IMR-90 (cell line): ENCODE measurements around the gene CSAG1. TPM values are rescaled to one million over a fixed set of nuclear protein-coding genes. Genes with fewer than 3 reads are reported as not detected.
"Not testable (repeated sequence)": the region's sequence is repeated elsewhere in the genome, so short reads cannot be mapped to it uniquely, and the experiment has no call there.

Experiments
- ATAC-seq: fragments of 200-7000 bp; cut with Tn5 transposase; 2 replicates; pipeline ENCODE4 v1.9.1; 2020; ENCODE audit warnings: low read depth, mild to moderate bottlenecking, moderate library complexity
- Bru-seq: library from RNA; stranded (reverse); fragments of 400-500 nt; gene quantifications from one replicate; lab custom pipeline; 2021; lab: Mats Ljungman, UMichigan
- BruChase-seq, 2 experiments: library from RNA; stranded (reverse); fragments of 400-500 nt; gene quantifications; one replicate each; lab custom pipeline; 2021; lab: Mats Ljungman, UMichigan
- BruUV-seq: library from RNA; stranded (reverse); fragments of 400-500 nt; replicated peaks from 2 replicates; lab custom pipeline; 2021; lab: Mats Ljungman, UMichigan
- CTCF ChIA-PET: fragments of 300-600 bp; formaldehyde crosslinking; extraction: SDS; loops from one replicate; lab custom pipeline; 2021; ENCODE audit warnings: antibody characterized with exemption; lab: Yijun Ruan, JAX
- POLR2A ChIA-PET: fragments of 300-600 bp; sonication (Branson Sonifier 250); formaldehyde crosslinking; loops from one replicate; lab custom pipeline; 2022; ENCODE audit warnings: antibody characterized with exemption; ENCODE audit not compliant: unreplicated experiment; lab: Charles Lee
- DNase-seq: peaks from one replicate; pipeline ENCODE4 v3.0.0; 2013
- H2AFZ ChIP-seq: replicated peaks from 2 replicates; pipeline ENCODE3; 2013; ENCODE audit warnings: low read length, mild to moderate bottlenecking; ENCODE audit not compliant: poor library complexity
- H2AK5ac ChIP-seq: 2 replicates; pipeline ENCODE4 v1.6.1; 2013; ENCODE audit warnings: low read depth, low read length, inconsistent platforms
- H2AK9ac ChIP-seq: replicated peaks from 2 replicates; pipeline ENCODE3; 2013; ENCODE audit warnings: mild to moderate bottlenecking, low read depth, low read length, moderate library complexity; ENCODE audit not compliant: poor library complexity
- H2BK120ac ChIP-seq: 2 replicates; pipeline ENCODE4 v1.6.1; 2013; ENCODE audit warnings: low read depth, low read length, inconsistent platforms
- H2BK15ac ChIP-seq: 3 replicates; pipeline ENCODE4 v1.6.1; 2013; ENCODE audit warnings: low read depth, low read length, inconsistent platforms
- H2BK20ac ChIP-seq: 2 replicates; pipeline ENCODE4 v1.6.1; 2013; ENCODE audit warnings: low read depth, mild to moderate bottlenecking, inconsistent platforms, low read length, moderate library complexity
- H2BK5ac ChIP-seq: 2 replicates; pipeline ENCODE4 v1.6.1; 2013; ENCODE audit warnings: mild to moderate bottlenecking, low read depth, low read length, inconsistent platforms; ENCODE audit not compliant: poor library complexity, severe bottlenecking
- H3K14ac ChIP-seq: replicated peaks from 2 replicates; pipeline ENCODE4 v1.6.1; 2013; ENCODE audit warnings: low read depth, low read length, inconsistent platforms
- H3K18ac ChIP-seq: 2 replicates; pipeline ENCODE4 v1.6.1; 2013; ENCODE audit warnings: low read depth, low read length, control low read depth
- H3K23ac ChIP-seq: 2 replicates; pipeline ENCODE4 v1.6.1; 2013; ENCODE audit warnings: low read depth, low read length, inconsistent platforms
- H3K27ac ChIP-seq: 2 replicates; pipeline ENCODE4 v1.5.1; 2013; ENCODE audit warnings: mild to moderate bottlenecking, control low read depth, low read length; ENCODE audit not compliant: insufficient read depth
- H3K27me3 ChIP-seq: 2 replicates; pipeline ENCODE4 v1.6.1; 2013; ENCODE audit warnings: low read length; ENCODE audit not compliant: control insufficient read depth, insufficient read depth
- H3K36me3 ChIP-seq: 2 replicates; pipeline ENCODE4 v1.6.1; 2013; ENCODE audit warnings: low read length, mixed read lengths; ENCODE audit not compliant: control insufficient read depth, insufficient read depth
- H3K4ac ChIP-seq: 2 replicates; pipeline ENCODE4 v1.6.1; 2013; ENCODE audit warnings: low read depth, low read length, inconsistent platforms
- H3K4me1 ChIP-seq: 2 replicates; pipeline ENCODE4 v1.6.1; 2013; ENCODE audit warnings: low read length, mixed read lengths; ENCODE audit not compliant: control insufficient read depth, insufficient read depth
- H3K4me2 ChIP-seq: 2 replicates; pipeline ENCODE4 v1.6.1; 2013; ENCODE audit warnings: low read depth, mild to moderate bottlenecking, control low read depth, low read length, moderate library complexity
- H3K4me3 ChIP-seq: 2 replicates; pipeline ENCODE4 v1.5.1; 2013; ENCODE audit warnings: low read depth, mild to moderate bottlenecking, control low read depth, low read length, moderate library complexity; ENCODE audit not compliant: insufficient read depth
- H3K56ac ChIP-seq: 2 replicates; pipeline ENCODE4 v1.6.1; 2013; ENCODE audit warnings: low read length, inconsistent platforms; ENCODE audit not compliant: insufficient read depth; ENCODE audit errors: extremely low read depth
- H3K79me1 ChIP-seq, 2 experiments: 2 replicates each; pipeline ENCODE4 v1.6.1; 2013; ENCODE audit warnings: low read length in 2 of 2, inconsistent platforms in 1 of 2, low read depth in 1 of 2
- H3K9ac ChIP-seq: 2 replicates; pipeline ENCODE4 v1.6.1; 2013; ENCODE audit warnings: low read depth, low read length, control low read depth
- H3K9me1 ChIP-seq: 2 replicates; pipeline ENCODE4 v1.6.1; 2013; ENCODE audit warnings: low read length, inconsistent platforms; ENCODE audit not compliant: insufficient read depth
- H3K9me3 ChIP-seq: 2 replicates; pipeline ENCODE4 v1.6.1; 2013; ENCODE audit warnings: low read length; ENCODE audit not compliant: control insufficient read depth, insufficient read depth
- H4K20me1 ChIP-seq: 2 replicates; pipeline ENCODE4 v1.6.1; 2013; ENCODE audit warnings: low read length, inconsistent platforms; ENCODE audit not compliant: insufficient read depth
- H4K5ac ChIP-seq: 2 replicates; pipeline ENCODE4 v1.6.1; 2013; ENCODE audit warnings: mild to moderate bottlenecking, low read depth, low read length, control low read depth
- H4K8ac ChIP-seq, 2 experiments: 2 replicates each; pipeline ENCODE4 v1.6.1; 2013; ENCODE audit warnings: low read depth in 2 of 2, low read length in 2 of 2, control low read depth in 1 of 2, inconsistent platforms in 1 of 2
- H4K91ac ChIP-seq: 2 replicates; pipeline ENCODE4 v1.6.1; 2013; ENCODE audit warnings: low read depth, low read length, inconsistent platforms; ENCODE audit not compliant: insufficient read depth
- MAFK ChIP-seq: IDR thresholded peaks from 2 replicates; pipeline ENCODE4 v1.6.1; 2012; ENCODE audit warnings: low read depth, low read length, improper control_type of control experiment
- USF2 ChIP-seq: fragments of 150-350 bp; IDR thresholded peaks from 2 replicates; pipeline ENCODE4 v1.6.1; 2017; ENCODE audit warnings: mild to moderate bottlenecking, antibody characterized with exemption, low read length, low read depth
- WGBS, 2 experiments: methylation state at CpG; one replicate each; pipeline versions ENCODE4 v1.1.5 to v1.1.7; 2013; ENCODE audit warnings: missing lambda C conversion rate in 2 of 2; ENCODE audit not compliant: insufficient read length in 1 of 2; ENCODE audit errors: extremely low coverage in 2 of 2; 5-methylcytosine and 5-hydroxymethylcytosine counted together
- dilution Hi-C: fragments of 300-500 bp; cut with HindIII; formaldehyde crosslinking; loops from one replicate; pipeline ENCODE4 v1.14.3; 2018; ENCODE audit warnings: low sequenced_read_pairs; ENCODE audit not compliant: unreplicated experiment
- in situ Hi-C: fragments of 300-500 bp; cut with MboI; formaldehyde crosslinking; loops from 3 replicates; pipeline ENCODE4 v1.14.3; 2019; ENCODE audit warnings: low sequenced_read_pairs, inconsistent platforms, mixed read lengths
- intact Hi-C: fragments of 100-400 bp; cut with micrococcal nuclease; formaldehyde crosslinking; loops from 2 replicates; pipeline ENCODE4 v1.10.0; 2022
- long read RNA-seq: library from polyadenylated mRNA; unstranded; transcript quantifications from one replicate; pipeline ENCODE4 v2.0.0, GENCODE V29; 2021; ENCODE audit not compliant: unreplicated experiment
- polyA plus RNA-seq, 3 experiments: library from polyadenylated mRNA; depleted of rRNA; stranded (reverse); fragments of >200 nt; gene quantifications; 2 replicates each; pipeline ENCODE4 v1.2.3, GENCODE V29; 2012; ENCODE audit warnings: low replicate concordance in 1 of 3
- total RNA-seq: library from RNA; depleted of rRNA; stranded (reverse); fragments of >200 nt; gene quantifications from 2 replicates; pipeline ENCODE4 v1.2.3, GENCODE V29; 2012; rRNA removed

Gene CSAG1, protein sequence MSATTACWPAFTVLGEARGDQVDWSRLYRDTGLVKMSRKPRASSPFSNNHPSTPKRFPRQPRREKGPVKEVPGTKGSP
- total RNA-seq = not detected in 2 replicates
- not detected in 2 replicates for polyA plus RNA-seq (2012; rRNA removed)
- not detected in 2 replicates for polyA plus RNA-seq (2012; cell fraction: cytosol; rRNA removed)
- not detected in 2 replicates for polyA plus RNA-seq (2012; cell fraction: nucleus; rRNA removed; ENCODE audit: low replicate concordance)
- not detected for Bru-seq, nascent RNA
- BruChase-seq, experiment 1, labeled RNA remaining after a 6-hour chase = percentile 10 among the genes with signal in this experiment
- BruChase-seq, experiment 2, labeled RNA remaining after a 2-hour chase = percentile 10 among the genes with signal in this experiment
- long read RNA-seq = 0 reads

DNA sequence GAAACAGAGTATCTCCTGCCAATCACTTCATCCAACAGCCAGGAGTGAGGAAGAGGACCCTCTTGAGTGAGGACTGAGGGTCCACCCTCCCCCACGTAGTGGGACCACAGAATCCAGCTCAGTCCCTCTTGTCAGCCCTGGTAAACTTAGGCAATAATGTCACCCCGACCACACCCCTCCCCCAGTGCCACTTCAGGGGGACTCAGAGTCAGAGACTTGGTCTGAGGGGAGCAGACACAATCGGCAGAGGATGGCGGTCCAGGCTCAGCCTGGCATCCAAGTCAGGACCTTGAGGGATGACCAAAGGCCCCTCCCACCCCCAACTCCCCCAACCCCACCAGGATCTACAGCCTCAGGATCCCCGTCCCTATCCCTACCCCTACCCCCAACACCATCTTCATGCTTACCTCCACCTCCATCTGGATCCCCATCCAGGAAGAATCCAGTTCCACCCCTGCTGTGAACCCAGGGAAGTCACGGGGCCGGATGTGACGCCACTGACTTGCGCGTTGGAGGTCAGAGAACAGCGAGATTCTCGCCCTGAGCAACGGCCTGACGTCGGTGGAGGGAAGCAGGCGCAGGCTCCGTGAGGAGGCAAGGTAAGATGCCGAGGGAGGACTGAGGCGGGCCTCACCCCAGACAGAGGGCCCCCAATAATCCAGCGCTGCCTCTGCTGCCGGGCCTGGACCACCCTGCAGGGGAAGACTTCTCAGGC lies at the start of gene CSAG1, which contains the start of gene MAGEA12:
Gene CSAG1 (minus strand): TSS at position 461 of the 715 bp plus-strand sequence. CDS start 1,261 bp downstream, outside the sequence.
Gene MAGEA12 (plus strand): TSS at position 497 of the 715 bp plus-strand sequence. CDS start 2,405 bp downstream, outside the sequence.
- Histone ChIP-seq H2BK120ac (no peak within 1 kb of the TSS), H3K18ac (no peak within 1 kb of the TSS), H2AFZ (no peak within 1 kb of the TSS), H2BK15ac (no peak within 1 kb of the TSS), H3K36me3 (no peaks in the 10 kb centered on the region), H4K91ac (no peak within 1 kb of the TSS), H2AK5ac (no peak within 1 kb of the TSS), H4K5ac (no peak within 1 kb of the TSS), H3K4me2 (no peak within 1 kb of the TSS), H3K23ac (no peak within 1 kb of the TSS), H3K9me1 (no peaks in the 10 kb centered on the region), H3K27me3 (no peaks in the 10 kb centered on the region), H3K4me1 (no peaks in the 10 kb centered on the region), H3K9ac (no peak within 1 kb of the TSS), H3K56ac (no peak within 1 kb of the TSS), H3K4ac (no peak within 1 kb of the TSS), H2BK5ac (no peak within 1 kb of the TSS), H2AK9ac (no peak within 1 kb of the TSS), H4K8ac (no peak within 1 kb of the TSS), H3K27ac (no peak within 1 kb of the TSS), H3K4me3 (no peak within 1 kb of the TSS), H3K79me1 (no peaks in the 10 kb centered on the region), H3K9me3 (no peaks in the 10 kb centered on the region; the same call in 1 of the 2 replicates), H4K20me1 (no peaks in the 10 kb centered on the region), H2BK20ac (no peak within 1 kb of the TSS), H3K14ac (no peak within 1 kb of the TSS)
- ATAC-seq (no peak), DNase-seq (no peak)
- no TSS peak for BruUV-seq
- ChIA-PET POLR2A (no interaction called here), CTCF (no interaction called here)
- WGBS, 2 experiments = no CpG with 5 or more reads among the region's 21 CpGs
- in situ Hi-C loops (no loop called here), dilution Hi-C loops (no loop called here), intact Hi-C loops (no loop called here)
- TF ChIP-seq USF2 = no peak
- TF ChIP-seq MAFK = no peak

DNA sequence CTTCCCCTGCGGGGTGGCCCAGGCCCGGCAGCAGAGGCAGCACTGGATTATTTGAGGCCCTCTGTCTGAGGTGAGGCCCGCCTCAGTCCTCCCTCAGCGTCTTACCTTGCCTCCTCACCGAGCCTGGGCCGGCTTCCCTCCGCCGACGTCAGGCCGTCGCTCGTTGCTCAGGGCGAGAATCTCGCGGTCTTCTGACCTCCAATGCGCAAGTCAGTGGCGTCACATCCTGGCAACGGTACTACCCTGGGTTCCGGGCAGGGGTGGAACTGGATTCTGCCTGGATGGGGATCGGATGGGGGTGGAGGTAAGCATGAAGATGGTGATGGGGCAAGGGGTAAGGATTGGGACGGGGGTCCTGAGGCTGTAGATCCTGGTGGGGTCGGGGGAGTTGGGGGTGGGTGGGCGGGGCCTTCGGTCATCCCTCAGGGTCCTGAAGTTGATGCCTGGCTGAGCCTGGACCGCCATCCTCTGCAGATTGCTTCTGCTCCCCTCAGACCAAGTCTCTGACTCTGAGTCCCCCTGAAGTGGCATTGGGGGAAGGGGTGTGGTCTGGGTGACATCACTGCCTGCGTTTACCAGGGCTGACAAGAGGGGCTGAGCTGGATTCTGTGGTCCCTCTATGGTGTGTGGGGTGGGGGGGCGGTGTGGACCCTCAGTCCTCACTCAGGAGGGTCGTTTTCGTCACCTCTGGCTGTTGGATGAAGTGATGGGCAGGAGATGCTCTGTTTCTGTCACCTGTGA lies 36.2 kb upstream of the CSAG1 start, which contains the start of gene MAGEA6:
Gene MAGEA6 (minus strand): TSS at position 141 of the 741 bp plus-strand sequence. CDS start 2,039 bp downstream, outside the sequence.
- H2AK9ac ChIP-seq, ATAC-seq, H2AFZ ChIP-seq, H3K4me1 ChIP-seq, H3K79me1 ChIP-seq, H4K91ac ChIP-seq, BruUV-seq, H3K4me2 ChIP-seq, H3K27me3 ChIP-seq, H3K56ac ChIP-seq, H2BK20ac ChIP-seq, DNase-seq, H3K9ac ChIP-seq, H3K14ac ChIP-seq, H4K5ac ChIP-seq, CTCF ChIA-PET, H2AK5ac ChIP-seq, POLR2A ChIA-PET, H2BK120ac ChIP-seq, dilution Hi-C loops, H4K8ac ChIP-seq, H3K9me3 ChIP-seq, H3K18ac ChIP-seq, H2BK15ac ChIP-seq, H3K9me1 ChIP-seq, H3K4ac ChIP-seq, H3K36me3 ChIP-seq, in situ Hi-C loops, H4K20me1 ChIP-seq, H3K27ac ChIP-seq, H3K4me3 ChIP-seq, H2BK5ac ChIP-seq, H3K23ac ChIP-seq, intact Hi-C loops: not testable (repeated sequence)
- no CpG with 5 or more reads among the region's 29 CpGs for WGBS, 2 experiments
